A673 (cell line): ENCODE data around the gene THADA. TPM values are rescaled to one million over a fixed set of nuclear protein-coding genes. Genes with fewer than 3 reads are reported as not detected.

Experiments
- BruUV-seq: library from RNA; stranded (reverse); fragments of 400-500 nt; replicated peaks from 2 replicates; lab custom pipeline; 2021; lab: Mats Ljungman, UMichigan
- CTCF ChIA-PET: fragments of 300-600 bp; sonication (Branson Sonifier 250); formaldehyde crosslinking; loops from one replicate; lab custom pipeline; 2022; ENCODE audit warnings: antibody characterized with exemption; lab: Charles Lee
- POLR2A ChIA-PET: fragments of 300-600 bp; sonication (Branson Sonifier 250); formaldehyde crosslinking; loops from one replicate; lab custom pipeline; 2022; ENCODE audit warnings: antibody characterized with exemption; ENCODE audit not compliant: low non-redundant PET; lab: Charles Lee
- DNase-seq: peaks from one replicate; pipeline ENCODE4 v3.0.0-alpha.2; 2015; ENCODE audit warnings: low spot score
- H3K27ac ChIP-seq: fragments of 200-600 bp; sonication (generic); 2 replicates; pipeline ENCODE4 v1.5.1; 2016; ENCODE audit warnings: mixed run types, low read depth, mild to moderate bottlenecking, mixed read lengths, antibody characterized with exemption, low read length; ENCODE audit not compliant: poor library complexity, severe bottlenecking
- H3K27me3 ChIP-seq: fragments of 200-600 bp; sonication (generic); replicated peaks from 2 replicates; pipeline ENCODE4 v1.6.1; 2017; ENCODE audit warnings: mixed run types, low read depth, mild to moderate bottlenecking, mixed read lengths, antibody characterized with exemption, low read length; ENCODE audit not compliant: insufficient read depth, poor library complexity
- H3K36me3 ChIP-seq: fragments of 200-600 bp; sonication (generic); 2 replicates; pipeline ENCODE4 v1.6.1; 2016; ENCODE audit warnings: mixed run types, mild to moderate bottlenecking, mixed read lengths, antibody characterized with exemption, low read length; ENCODE audit not compliant: insufficient read depth, poor library complexity, severe bottlenecking
- H3K4me1 ChIP-seq: fragments of 200-600 bp; sonication (generic); 2 replicates; pipeline ENCODE4 v1.6.1; 2017; ENCODE audit warnings: mixed run types, mild to moderate bottlenecking, mixed read lengths, antibody characterized with exemption, low read length; ENCODE audit not compliant: insufficient read depth, poor library complexity, severe bottlenecking
- H3K4me3 ChIP-seq: fragments of 200-600 bp; sonication (generic); 2 replicates; pipeline ENCODE4 v1.5.1; 2016; ENCODE audit warnings: low read depth, mixed run types, mild to moderate bottlenecking, mixed read lengths, low read length; ENCODE audit not compliant: poor library complexity, severe bottlenecking
- H3K9me3 ChIP-seq: fragments of 200-600 bp; sonication (generic); 2 replicates; pipeline ENCODE4 v1.6.1; 2016; ENCODE audit warnings: mixed run types, low read depth, mild to moderate bottlenecking, mixed read lengths, antibody characterized with exemption, low read length; ENCODE audit not compliant: poor library complexity, severe bottlenecking
- CTCF ChIP-seq: fragments of 300-800, 200-600 bp; sonication (generic); conservative IDR thresholded peaks from 2 replicates; pipeline ENCODE4 v1.5.1; 2017; ENCODE audit warnings: low read depth, mild to moderate bottlenecking, antibody characterized with exemption, low read length, moderate library complexity, mixed read lengths
- EZH2 ChIP-seq: fragments of 200-600 bp; sonication (generic); IDR thresholded peaks from 2 replicates; pipeline ENCODE4 v1.6.1; 2017; ENCODE audit warnings: borderline replicate concordance, low read depth, mild to moderate bottlenecking, mixed read lengths, antibody characterized with exemption, low read length; ENCODE audit not compliant: poor library complexity, severe bottlenecking
- intact Hi-C: fragments of 100-400 bp; cut with micrococcal nuclease; formaldehyde crosslinking; loops from one replicate; pipeline ENCODE4 v1.10.0; 2022; ENCODE audit not compliant: unreplicated experiment
- total RNA-seq: library from RNA; stranded (reverse); gene quantifications from 2 replicates; pipeline ENCODE4 v1.2.3, GENCODE V29; 2021

Gene THADA
- total RNA-seq, 1 experiment from 2014 or later, result 39.7 TPM

DNA sequence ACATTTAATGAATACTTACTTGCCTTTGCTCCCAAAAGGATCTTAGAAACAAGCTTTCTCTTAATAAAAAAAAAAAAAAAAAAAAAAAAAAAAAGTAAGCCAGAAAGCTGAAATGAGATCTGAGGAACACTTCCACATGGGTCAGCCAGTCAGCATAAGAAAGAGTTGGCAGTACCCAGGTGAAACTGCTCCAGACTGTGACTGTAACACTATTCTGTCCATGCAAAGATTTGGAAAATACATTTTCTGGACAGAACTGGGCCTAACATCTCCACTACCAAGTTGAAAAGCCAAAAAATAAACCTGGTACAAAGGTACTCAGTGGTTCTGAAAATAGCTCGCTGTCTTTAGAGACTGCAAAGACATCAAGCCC lies 135.7 kb downstream of the THADA start:
- Histone ChIP-seq H3K27ac (no peak overlapping the region), H3K9me3 (no peaks in the 10 kb centered on the region), H3K4me3 (no peak overlapping the region), H3K27me3 (no peaks in the 10 kb centered on the region), H3K4me1 (peaks cover 5% of the 10 kb centered on the region), H3K36me3 (no peaks in the 10 kb centered on the region)
- no TSS peak for BruUV-seq
- intact Hi-C loops, result no loop called here
- TF ChIP-seq CTCF, result no peak
- TF ChIP-seq EZH2, result no peak
- CTCF ChIA-PET, result interaction anchor here (0.6 kb wide), 1 partner anchor 196 kb away, joined by 3 read pairs; no protein-coding TSS in a partner anchor
- no peak for DNase-seq
- POLR2A ChIA-PET, result no interaction called here

DNA sequence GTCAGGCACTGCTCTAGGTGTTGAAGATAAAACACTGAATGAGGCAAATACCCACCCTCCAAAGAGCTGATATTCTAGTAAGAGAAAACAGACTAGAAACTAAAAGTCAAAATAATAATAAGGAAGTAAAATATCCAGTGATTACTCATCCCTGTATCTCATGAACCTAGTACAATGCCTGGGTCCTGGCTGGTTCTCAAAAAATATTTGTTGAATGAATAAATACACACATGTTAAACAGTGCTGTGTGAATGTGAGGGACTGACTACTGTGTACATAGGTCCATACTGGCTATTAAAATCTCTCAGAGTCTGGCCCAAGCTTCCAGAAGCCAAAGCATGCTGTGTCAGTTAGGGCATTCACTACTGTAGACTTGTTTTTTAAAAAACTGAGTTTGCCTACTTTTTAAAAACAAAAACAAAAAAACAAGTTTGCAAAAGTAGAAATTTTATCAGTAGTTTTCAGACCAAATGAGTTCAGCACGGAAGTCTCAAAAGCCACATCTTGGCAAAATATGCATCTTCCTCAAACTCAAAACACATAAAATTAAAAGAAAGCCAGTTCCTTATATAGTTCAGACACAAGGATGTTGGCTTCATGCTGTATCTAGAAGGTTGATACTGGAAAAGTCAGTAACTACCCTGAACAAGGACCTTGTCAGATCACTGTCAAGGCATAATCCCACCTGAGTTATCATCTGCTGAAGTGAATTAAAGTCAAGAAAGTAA lies 136.2 kb downstream of the THADA start:
- DNase-seq, result no peak
- no TSS peak for BruUV-seq
- no peak overlapping the region for H3K4me3 ChIP-seq
- CTCF ChIA-PET, result interaction anchor here (0.6 kb wide), 1 partner anchor 195 kb away, joined by 3 read pairs; no protein-coding TSS in a partner anchor
- POLR2A ChIA-PET, result no interaction called here
- no peak overlapping the region for H3K27ac ChIP-seq
- H3K36me3 ChIP-seq, result no peaks in the 10 kb centered on the region
- TF ChIP-seq CTCF, result no peak
- no peak for TF ChIP-seq EZH2
- H3K4me1 ChIP-seq, result peaks cover 3% of the 10 kb centered on the region
- no peaks in the 10 kb centered on the region for H3K27me3 ChIP-seq
- H3K9me3 ChIP-seq, result no peaks in the 10 kb centered on the region
- intact Hi-C loops, result no loop called here

GRCh38 chr2:43458014-43458628 lies 137.7 kb downstream of the THADA start:
- TF ChIP-seq CTCF (no peak), EZH2 (no peak)
- Histone ChIP-seq H3K36me3 (no peaks in the 10 kb centered on the region), H3K9me3 (no peaks in the 10 kb centered on the region), H3K4me1 (peaks cover 8% of the 10 kb centered on the region), H3K27me3 (no peaks in the 10 kb centered on the region), H3K4me3 (no peak overlapping the region), H3K27ac (no peak overlapping the region)
- ChIA-PET POLR2A (no interaction called here), CTCF (no interaction called here)
- no peak for DNase-seq
- intact Hi-C loops, result no loop called here
- BruUV-seq, result no TSS peak
